ENCODE data around the gene PTPRA. TPM values are rescaled to one million over a fixed set of nuclear protein-coding genes. Genes with fewer than 3 reads are reported as not detected.
A peak's percentile ranks its signal among the peaks of the same experiment; 100 is the strongest.

Gene PTPRA
- total and polyA plus RNA-seq, 2 of the 13 experiments (the other 11 are each of a cell fraction or from before 2014, with no cell fraction given) = 47.2 to 127 TPM

- TF ChIP-seq ZNF142 (CRISPR knock-in tag; IDR thresholded peaks at IDR 0.05) (no peak), RFXAP (CRISPR knock-in tag; IDR thresholded peaks at IDR 0.05; ENCODE audit: borderline replicate concordance) (0 out of 2 replicates have a peak, but pooled peaks have one; percentile 20), ZNF563 (CRISPR knock-in tag; IDR thresholded peaks at IDR 0.05) (peak; percentile 33; the same call in 1 of the 2 replicates), ZNF232 (CRISPR knock-in tag; IDR thresholded peaks at IDR 0.05; ENCODE audit: borderline replicate concordance) (no peak), SNAI1 (CRISPR knock-in tag; IDR thresholded peaks at IDR 0.05; ENCODE audit: borderline replicate concordance) (no peak), ZMAT5 (CRISPR knock-in tag; IDR thresholded peaks at IDR 0.05; ENCODE audit: borderline replicate concordance, low read depth) (no peak), SMAD1 (CRISPR knock-in tag; IDR thresholded peaks at IDR 0.05; ENCODE audit: borderline replicate concordance, low read depth) (no peak), ZNF512B (CRISPR knock-in tag; IDR thresholded peaks at IDR 0.05; ENCODE audit: borderline replicate concordance) (peak; percentile 74; the same call in 1 of the 2 replicates), HNRNPK (IDR thresholded peaks at IDR 0.05; ENCODE audit: low read depth, low read length, poor library complexity, severe bottlenecking) (no peak), KAT7 (CRISPR knock-in tag; IDR thresholded peaks at IDR 0.05; ENCODE audit: borderline replicate concordance) (no peak), ZNF18 (CRISPR knock-in tag; IDR thresholded peaks at IDR 0.05; ENCODE audit: insufficient replicate concordance) (no peak)
Observed at GRCh38 chr20:3072530-3073250, 199.4 kb downstream of the PTPRA start (continued).
